Right atrium auricular region (tissue), 2 donors: ENCODE results near the gene TEAD3. TPM values are rescaled to one million over a fixed set of nuclear protein-coding genes. Genes with fewer than 3 reads are reported as not detected.

Source experiments
- DNase-seq: peaks from one replicate; pipeline ENCODE4 v3.0.0-alpha.2; 2019; ENCODE audit warnings: low spot score
- H3K27ac ChIP-seq, 2 donors: fragments of 200-600 bp; sonication (generic); 1 replicate in 1 of 2; 2 replicates in 1 of 2; pipeline ENCODE4 v1.5.1; 2016 to 2019
- H3K27me3 ChIP-seq, 2 donors: fragments of 200-600 bp; sonication (generic); one replicate each; pipeline versions ENCODE4 v1.5.1 to v1.6.0; 2017 to 2019
- H3K36me3 ChIP-seq: fragments of 200-600 bp; sonication (generic); one replicate; pipeline ENCODE4 v1.5.1; 2016
- H3K4me1 ChIP-seq, 2 donors: fragments of 200-600 bp; sonication (generic); one replicate each; pipeline versions ENCODE4 v1.5.1 to v1.6.0; 2017 to 2019
- H3K4me3 ChIP-seq, 2 donors: fragments of 200-600 bp; sonication (generic); 1 replicate in 1 of 2; 2 replicates in 1 of 2; pipeline ENCODE4 v1.5.1; 2017 to 2019; ENCODE audit warnings: mild to moderate bottlenecking in 1 of 2, moderate library complexity in 1 of 2
- H3K9me3 ChIP-seq, 2 donors: fragments of 200-600 bp; sonication (generic); one replicate each; pipeline ENCODE4 v1.5.1; 2019
- CTCF ChIP-seq, 2 donors: fragments of 200-600 bp; sonication (generic); IDR thresholded peaks; one replicate each; pipeline ENCODE4 v1.5.1; 2019; ENCODE audit warnings: antibody characterized with exemption in 2 of 2
- total RNA-seq, 2 donors: library from RNA; depleted of rRNA; stranded (reverse); fragments of >200 nt; gene quantifications; one replicate each; pipeline ENCODE4 v1.1.0, GENCODE V29; 2016

TEAD3 gene
- total RNA-seq, 2 donors from 2014 or later = 19.3 to 37.1 TPM

GRCh38 chr6:35477028-35477427, 19.9 kb downstream of the TEAD3 start:
- no peak overlapping the region for H3K27ac ChIP-seq
- no peaks in the 10 kb centered on the region for H3K9me3 ChIP-seq
- H3K27me3 ChIP-seq = no peaks in the 10 kb centered on the region
- H3K4me3 ChIP-seq = no peak overlapping the region
- H3K36me3 ChIP-seq = peaks cover 53% of the 10 kb centered on the region
- no peak for TF ChIP-seq CTCF (IDR thresholded peaks at IDR 0.05)
- DNase-seq = no peak
- peaks cover 0 to 18% of the 10 kb centered on the region in 2 donors for H3K4me1 ChIP-seq

- Histone ChIP-seq H3K4me3 (no peak overlapping the region), H3K27me3 (no peaks in the 10 kb centered on the region), H3K9me3 (no peaks in the 10 kb centered on the region), H3K27ac (no peak overlapping the region), H3K4me1 (peaks cover 0 to 10% of the 10 kb centered on the region in 2 donors), H3K36me3 (peaks cover 61% of the 10 kb centered on the region)
- no peak for TF ChIP-seq CTCF (IDR thresholded peaks at IDR 0.05)
- no peak for DNase-seq
Observed at GRCh38 chr6:35476004-35476403, 20.9 kb downstream of the TEAD3 start.

- Histone ChIP-seq H3K4me1 (peaks cover 0 to 10% of the 10 kb centered on the region in 2 donors), H3K27me3 (no peaks in the 10 kb centered on the region), H3K4me3 (no peak overlapping the region), H3K36me3 (peaks cover 65% of the 10 kb centered on the region), H3K27ac (no peak overlapping the region), H3K9me3 (no peaks in the 10 kb centered on the region)
- TF ChIP-seq CTCF (IDR thresholded peaks at IDR 0.05) = no peak
- DNase-seq = no peak
Observed at GRCh38 chr6:35475573-35475972, 21.3 kb downstream of the TEAD3 start.

GRCh38 chr6:35474942-35475570, 21.8 kb downstream of the TEAD3 start:
- H3K27ac ChIP-seq = no peak overlapping the region
- H3K4me3 ChIP-seq = no peak overlapping the region
- H3K4me1 ChIP-seq = peaks cover 0 to 15% of the 10 kb centered on the region in 2 donors
- no peak for TF ChIP-seq CTCF (IDR thresholded peaks at IDR 0.05)
- peaks cover 68% of the 10 kb centered on the region for H3K36me3 ChIP-seq
- no peaks in the 10 kb centered on the region for H3K27me3 ChIP-seq
- H3K9me3 ChIP-seq = no peaks in the 10 kb centered on the region
- DNase-seq = no peak

- Histone ChIP-seq H3K27ac (no peak overlapping the region), H3K27me3 (no peaks in the 10 kb centered on the region), H3K36me3 (peaks cover 66% of the 10 kb centered on the region), H3K4me3 (no peak overlapping the region), H3K4me1 (peaks cover 0 to 23% of the 10 kb centered on the region in 2 donors), H3K9me3 (no peaks in the 10 kb centered on the region)
- no peak for TF ChIP-seq CTCF (IDR thresholded peaks at IDR 0.05)
- DNase-seq = no peak
Observed at GRCh38 chr6:35474131-35474941, 22.5 kb downstream of the TEAD3 start.
